ENCODE measurements around the gene POLR3C. TPM values are rescaled to one million over a fixed set of nuclear protein-coding genes. Genes with fewer than 3 reads are reported as not detected.

POLR3C gene
- total and polyA plus RNA-seq, 10 of the 15 experiments (the other 5 are each of a cell fraction or from before 2014, with no cell fraction given), result 13.0 to 44.8 (median 34.8) TPM

DNA sequence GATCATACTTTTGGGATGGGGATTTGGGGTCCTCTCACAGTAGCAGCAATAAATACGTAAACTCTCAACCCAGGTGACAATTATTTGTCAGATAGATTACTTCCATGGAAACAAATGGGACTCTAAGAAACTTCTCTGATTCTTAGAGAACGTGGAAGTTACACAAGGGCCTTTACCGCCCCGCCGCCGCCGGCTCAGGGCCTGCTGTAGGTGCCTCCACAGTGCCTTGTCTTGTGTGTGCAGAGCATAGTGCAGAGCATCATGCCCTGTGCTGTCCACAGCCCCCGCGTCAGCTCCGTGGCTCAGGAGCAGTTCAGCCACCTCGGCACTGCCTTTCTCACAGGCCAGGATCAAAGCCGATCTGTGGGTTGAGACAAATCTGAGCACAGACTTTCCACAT lies 50.6 kb downstream of the POLR3C start:
- ATAC-seq, result no peak
- 78% methylated on average over 12 of the region's 12 CpGs for WGBS (ENCODE audit: insufficient coverage, insufficient replicate concordance, low lambda C conversion rate, missing lambda C conversion rate)

More for the DNA sequence above, 50.6 kb downstream of the POLR3C start:
- TF ChIP-seq, protein P1, sequence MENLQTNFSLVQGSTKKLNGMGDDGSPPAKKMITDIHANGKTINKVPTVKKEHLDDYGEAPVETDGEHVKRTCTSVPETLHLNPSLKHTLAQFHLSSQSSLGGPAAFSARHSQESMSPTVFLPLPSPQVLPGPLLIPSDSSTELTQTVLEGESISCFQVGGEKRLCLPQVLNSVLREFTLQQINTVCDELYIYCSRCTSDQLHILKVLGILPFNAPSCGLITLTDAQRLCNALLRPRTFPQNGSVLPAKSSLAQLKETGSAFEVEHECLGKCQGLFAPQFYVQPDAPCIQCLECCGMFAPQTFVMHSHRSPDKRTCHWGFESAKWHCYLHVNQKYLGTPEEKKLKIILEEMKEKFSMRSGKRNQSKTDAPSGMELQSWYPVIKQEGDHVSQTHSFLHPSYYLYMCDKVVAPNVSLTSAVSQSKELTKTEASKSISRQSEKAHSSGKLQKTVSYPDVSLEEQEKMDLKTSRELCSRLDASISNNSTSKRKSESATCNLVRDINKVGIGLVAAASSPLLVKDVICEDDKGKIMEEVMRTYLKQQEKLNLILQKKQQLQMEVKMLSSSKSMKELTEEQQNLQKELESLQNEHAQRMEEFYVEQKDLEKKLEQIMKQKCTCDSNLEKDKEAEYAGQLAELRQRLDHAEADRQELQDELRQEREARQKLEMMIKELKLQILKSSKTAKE (IDR thresholded peaks at IDR 0.05; ENCODE audit: low read depth, poor library complexity, severe bottlenecking), result no peak
- TF ChIP-seq EED (IDR thresholded peaks at IDR 0.05; ENCODE audit: low read depth) (no peak), EP300 (IDR thresholded peaks at IDR 0.05; ENCODE audit: borderline replicate concordance in 1 of 2, control insufficient read depth in 1 of 2, low read depth in 2 of 2, low read length in 2 of 2) (no peak), ZNF274 (IDR thresholded peaks at IDR 0.05; ENCODE audit: insufficient read depth, insufficient read length) (no peak), HCFC1 (IDR thresholded peaks at IDR 0.05; ENCODE audit: low read length) (no peak), YBX1 (IDR thresholded peaks at IDR 0.05) (no peak), HDGF (IDR thresholded peaks at IDR 0.05) (no peak), ZSCAN29 (IDR thresholded peaks at IDR 0.05) (no peak), RFX5 (IDR thresholded peaks at IDR 0.05; ENCODE audit: low read depth, low read length) (no peak), STAT3 (IDR thresholded peaks at IDR 0.05; ENCODE audit: low read depth, low read length) (no peak), SUZ12 (IDR thresholded peaks at IDR 0.05; ENCODE audit: unreplicated experiment) (no peak), SREBF1 (IDR thresholded peaks at IDR 0.05; ENCODE audit: low read length) (no peak), HDAC2 (IDR thresholded peaks at IDR 0.05) (no peak), FOXM1 (IDR thresholded peaks at IDR 0.05; ENCODE audit: low read depth, low read length) (no peak), SMAD5 (IDR thresholded peaks at IDR 0.05; ENCODE audit: low read depth) (no peak), CHD1 (IDR thresholded peaks at IDR 0.05; ENCODE audit: low read depth, low read length) (no peak)
- TF ChIP-seq, protein P2, sequence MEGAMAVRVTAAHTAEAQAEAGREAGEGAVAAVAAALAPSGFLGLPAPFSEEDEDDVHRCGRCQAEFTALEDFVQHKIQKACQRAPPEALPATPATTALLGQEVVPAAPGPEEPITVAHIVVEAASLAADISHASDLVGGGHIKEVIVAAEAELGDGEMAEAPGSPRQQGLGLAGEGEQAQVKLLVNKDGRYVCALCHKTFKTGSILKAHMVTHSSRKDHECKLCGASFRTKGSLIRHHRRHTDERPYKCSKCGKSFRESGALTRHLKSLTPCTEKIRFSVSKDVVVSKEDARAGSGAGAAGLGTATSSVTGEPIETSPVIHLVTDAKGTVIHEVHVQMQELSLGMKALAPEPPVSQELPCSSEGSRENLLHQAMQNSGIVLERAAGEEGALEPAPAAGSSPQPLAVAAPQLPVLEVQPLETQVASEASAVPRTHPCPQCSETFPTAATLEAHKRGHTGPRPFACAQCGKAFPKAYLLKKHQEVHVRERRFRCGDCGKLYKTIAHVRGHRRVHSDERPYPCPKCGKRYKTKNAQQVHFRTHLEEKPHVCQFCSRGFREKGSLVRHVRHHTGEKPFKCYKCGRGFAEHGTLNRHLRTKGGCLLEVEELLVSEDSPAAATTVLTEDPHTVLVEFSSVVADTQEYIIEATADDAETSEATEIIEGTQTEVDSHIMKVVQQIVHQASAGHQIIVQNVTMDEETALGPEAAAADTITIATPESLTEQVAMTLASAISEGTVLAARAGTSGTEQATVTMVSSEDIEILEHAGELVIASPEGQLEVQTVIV (IDR thresholded peaks at IDR 0.05; ENCODE audit: borderline replicate concordance, partially characterized antibody), result no peak
- TF ChIP-seq, protein P3, sequence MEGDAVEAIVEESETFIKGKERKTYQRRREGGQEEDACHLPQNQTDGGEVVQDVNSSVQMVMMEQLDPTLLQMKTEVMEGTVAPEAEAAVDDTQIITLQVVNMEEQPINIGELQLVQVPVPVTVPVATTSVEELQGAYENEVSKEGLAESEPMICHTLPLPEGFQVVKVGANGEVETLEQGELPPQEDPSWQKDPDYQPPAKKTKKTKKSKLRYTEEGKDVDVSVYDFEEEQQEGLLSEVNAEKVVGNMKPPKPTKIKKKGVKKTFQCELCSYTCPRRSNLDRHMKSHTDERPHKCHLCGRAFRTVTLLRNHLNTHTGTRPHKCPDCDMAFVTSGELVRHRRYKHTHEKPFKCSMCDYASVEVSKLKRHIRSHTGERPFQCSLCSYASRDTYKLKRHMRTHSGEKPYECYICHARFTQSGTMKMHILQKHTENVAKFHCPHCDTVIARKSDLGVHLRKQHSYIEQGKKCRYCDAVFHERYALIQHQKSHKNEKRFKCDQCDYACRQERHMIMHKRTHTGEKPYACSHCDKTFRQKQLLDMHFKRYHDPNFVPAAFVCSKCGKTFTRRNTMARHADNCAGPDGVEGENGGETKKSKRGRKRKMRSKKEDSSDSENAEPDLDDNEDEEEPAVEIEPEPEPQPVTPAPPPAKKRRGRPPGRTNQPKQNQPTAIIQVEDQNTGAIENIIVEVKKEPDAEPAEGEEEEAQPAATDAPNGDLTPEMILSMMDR (IDR thresholded peaks at IDR 0.05 in 2 of 3, conservative IDR thresholded peaks at IDR 0.05 in 1 of 3; ENCODE audit: control insufficient read depth in 2 of 3, extremely low read depth in 1 of 3, insufficient read depth in 1 of 3, low read depth in 3 of 3, low read length in 3 of 3), result no peak
- TF ChIP-seq, protein P4, sequence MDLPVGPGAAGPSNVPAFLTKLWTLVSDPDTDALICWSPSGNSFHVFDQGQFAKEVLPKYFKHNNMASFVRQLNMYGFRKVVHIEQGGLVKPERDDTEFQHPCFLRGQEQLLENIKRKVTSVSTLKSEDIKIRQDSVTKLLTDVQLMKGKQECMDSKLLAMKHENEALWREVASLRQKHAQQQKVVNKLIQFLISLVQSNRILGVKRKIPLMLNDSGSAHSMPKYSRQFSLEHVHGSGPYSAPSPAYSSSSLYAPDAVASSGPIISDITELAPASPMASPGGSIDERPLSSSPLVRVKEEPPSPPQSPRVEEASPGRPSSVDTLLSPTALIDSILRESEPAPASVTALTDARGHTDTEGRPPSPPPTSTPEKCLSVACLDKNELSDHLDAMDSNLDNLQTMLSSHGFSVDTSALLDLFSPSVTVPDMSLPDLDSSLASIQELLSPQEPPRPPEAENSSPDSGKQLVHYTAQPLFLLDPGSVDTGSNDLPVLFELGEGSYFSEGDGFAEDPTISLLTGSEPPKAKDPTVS (IDR thresholded peaks at IDR 0.05; ENCODE audit: low read depth, low read length), result no peak
- in situ Hi-C loops (cut with MboI), result no loop called here
- DNase-seq (ENCODE audit: low read depth, low spot score) (no peak), FAIRE-seq (no peak)
- Histone ChIP-seq H4K20me1 (ENCODE audit: control insufficient read depth, insufficient read depth) (no peaks in the 10 kb centered on the region), H3K4me2 (ENCODE audit: control insufficient read depth, insufficient read depth) (no peak overlapping the region), H2AFZ (ENCODE audit: control insufficient read depth, low read depth, low read length) (no peak overlapping the region), H3K4me3 (no peak overlapping the region), H3K9ac (ENCODE audit: control insufficient read depth, insufficient read depth, low read length) (no peak overlapping the region), H3K9me3 (replicated peaks; ENCODE audit: control insufficient read depth, insufficient read depth, low read length) (no peaks in the 10 kb centered on the region), H3K27me3 (replicated peaks in 1 of 2; ENCODE audit: control insufficient read depth in 2 of 2, insufficient read depth in 2 of 2, low read length in 1 of 2) (peaks cover 0 to 5% of the 10 kb centered on the region in 2 experiments; a peak in 3 of 4 replicates), H3K79me2 (ENCODE audit: control insufficient read depth, insufficient read depth, low read length) (no peaks in the 10 kb centered on the region), H3K27ac (ENCODE audit: control insufficient read depth, insufficient read depth) (no peak overlapping the region), H3K36me3 (ENCODE audit: control insufficient read depth in 2 of 2, insufficient read depth in 2 of 2, low read length in 1 of 2) (no peaks in the 10 kb centered on the region), H3K4me1 (ENCODE audit: control insufficient read depth, insufficient read depth, low read length) (0 out of 2 replicates have a peak, but pooled peaks cover 3% of the 10 kb centered on the region)
- POLR2A ChIA-PET, result no interaction called here
- intact Hi-C loops (cut with micrococcal nuclease; ENCODE audit: unreplicated experiment), result no loop called here
- SMC1A ChIA-PET (ENCODE audit: uncharacterized antibody, unreplicated experiment), result no interaction called here
- no TSS peak for BruUV-seq (replicated peaks)
- RAD21 ChIA-PET (ENCODE audit: unreplicated experiment), result no interaction called here
- CTCF ChIA-PET, result interaction anchor here (1.1 kb wide), 1 partner anchor 29 kb away, joined by 4 read pairs; the partner anchor contains the start of gene NUDT17

Data from GM12878 (cell line).